Tibial nerve (tissue), 4 donors: ENCODE results near the gene ENPP6.

Experiments used
- EP300 ChIP-seq, 2 donors: sonication (generic); formaldehyde crosslinking; IDR thresholded peaks; one replicate each; pipeline ENCODE4 v1.6.1; 2017; ENCODE audit warnings: antibody characterized with exemption in 2 of 2, mild to moderate bottlenecking in 1 of 2
- TF ChIP-seq, protein P1 (sequence below), 5 experiments: fragments of 200-600 bp in 3 of 5; fragments of 450-650 bp in 2 of 5; sonication (generic) in 3 of 5; IDR thresholded peaks; one replicate each; pipeline ENCODE4 v1.5.1; 2016 to 2019; ENCODE audit warnings: antibody characterized with exemption in 5 of 5, mild to moderate bottlenecking in 3 of 5, moderate library complexity in 2 of 5

DNA sequence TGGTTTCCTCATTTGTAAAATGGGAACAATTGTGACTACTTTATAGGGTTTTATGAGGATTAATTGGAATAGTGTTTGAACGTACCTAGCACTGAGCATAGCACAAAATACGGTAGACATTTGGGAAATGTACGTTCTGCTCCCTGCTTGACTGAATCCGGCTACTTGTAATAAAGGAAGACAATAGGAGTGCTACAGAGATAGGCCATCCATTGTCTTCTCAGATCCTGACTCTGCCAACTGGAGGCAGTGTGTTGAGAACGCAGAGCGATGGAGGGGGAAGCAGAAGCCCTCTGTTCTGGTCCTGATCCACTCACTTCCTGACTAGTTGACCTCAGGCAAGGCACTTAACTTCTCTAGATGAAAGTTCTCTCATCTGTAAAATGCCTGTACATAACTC, 26.4 kb downstream of the ENPP6 start:
- TF ChIP-seq, protein P1, sequence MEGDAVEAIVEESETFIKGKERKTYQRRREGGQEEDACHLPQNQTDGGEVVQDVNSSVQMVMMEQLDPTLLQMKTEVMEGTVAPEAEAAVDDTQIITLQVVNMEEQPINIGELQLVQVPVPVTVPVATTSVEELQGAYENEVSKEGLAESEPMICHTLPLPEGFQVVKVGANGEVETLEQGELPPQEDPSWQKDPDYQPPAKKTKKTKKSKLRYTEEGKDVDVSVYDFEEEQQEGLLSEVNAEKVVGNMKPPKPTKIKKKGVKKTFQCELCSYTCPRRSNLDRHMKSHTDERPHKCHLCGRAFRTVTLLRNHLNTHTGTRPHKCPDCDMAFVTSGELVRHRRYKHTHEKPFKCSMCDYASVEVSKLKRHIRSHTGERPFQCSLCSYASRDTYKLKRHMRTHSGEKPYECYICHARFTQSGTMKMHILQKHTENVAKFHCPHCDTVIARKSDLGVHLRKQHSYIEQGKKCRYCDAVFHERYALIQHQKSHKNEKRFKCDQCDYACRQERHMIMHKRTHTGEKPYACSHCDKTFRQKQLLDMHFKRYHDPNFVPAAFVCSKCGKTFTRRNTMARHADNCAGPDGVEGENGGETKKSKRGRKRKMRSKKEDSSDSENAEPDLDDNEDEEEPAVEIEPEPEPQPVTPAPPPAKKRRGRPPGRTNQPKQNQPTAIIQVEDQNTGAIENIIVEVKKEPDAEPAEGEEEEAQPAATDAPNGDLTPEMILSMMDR (IDR thresholded peaks at IDR 0.05): no peak
- TF ChIP-seq EP300 (IDR thresholded peaks at IDR 0.05): no peak
